Measurements from ENCODE around the gene CCDC107.

DNA sequence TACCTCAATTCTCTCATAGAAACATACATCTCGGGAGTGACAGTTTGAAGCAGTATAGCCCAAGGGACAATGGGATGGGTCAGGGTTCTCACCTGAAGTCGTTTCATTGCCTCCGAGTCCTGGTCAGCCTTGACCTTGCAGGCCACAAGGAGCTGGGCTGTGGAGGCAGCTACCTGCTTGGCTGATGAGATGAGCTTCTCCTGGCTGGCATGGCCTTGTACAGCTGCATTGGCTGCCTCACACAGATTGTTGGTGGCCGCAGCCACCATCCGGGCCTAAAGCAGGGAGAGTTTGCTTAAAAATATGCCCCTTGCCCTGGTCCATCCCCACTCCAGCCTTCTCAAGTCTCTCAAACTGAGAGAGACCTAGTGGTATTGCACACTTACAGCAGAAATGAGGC is 40.1 kb downstream of the CCDC107 start:
- no peak for TF ChIP-seq POLR2A (IDR thresholded peaks at IDR 0.05; ENCODE audit: low read depth, low read length)
- TF ChIP-seq TAF1 (IDR thresholded peaks at IDR 0.05; ENCODE audit: low read depth, low read length): no peak

Measured in GM12891 (cell line).